SK-N-SH treated with all-trans-retinoic acid at 6 μM for 48 hours (cell line): ENCODE results near the gene CELF4.
A peak's percentile ranks its signal among the peaks of the same experiment; 100 is the strongest.

Experiments
- ATAC-seq: fragments of 200-7000 bp; cut with Tn5 transposase; 3 replicates; pipeline ENCODE4 v1.9.1; 2020; ENCODE audit warnings: mild to moderate bottlenecking, moderate library complexity
- ARNTL ChIP-seq: fragments of 450-650 bp; formaldehyde crosslinking; IDR thresholded peaks from 2 replicates; pipeline ENCODE4 v1.5.0; 2020; ENCODE audit warnings: low read depth, mild to moderate bottlenecking, moderate library complexity, borderline replicate concordance
- BACH2 ChIP-seq: fragments of 250-450 bp; sonication (Bioruptor Pico); IDR thresholded peaks from 2 replicates; pipeline ENCODE4 v1.9.0; 2021; ENCODE audit warnings: mild to moderate bottlenecking, borderline replicate concordance
- CREB5 ChIP-seq: fragments of 250-450 bp; sonication (Bioruptor Pico); IDR thresholded peaks from 2 replicates; pipeline ENCODE4 v1.5.1; 2020; ENCODE audit warnings: low read depth, mild to moderate bottlenecking, moderate library complexity
- CSDC2 ChIP-seq: fragments of 250-450 bp; sonication (Bioruptor Pico); IDR thresholded peaks from 2 replicates; pipeline ENCODE4 v1.5.0; 2020; ENCODE audit warnings: mild to moderate bottlenecking, moderate library complexity
- CSRNP3 ChIP-seq: fragments of 250-450 bp; sonication (Bioruptor Pico); IDR thresholded peaks from 2 replicates; pipeline ENCODE4 v1.5.1; 2021; ENCODE audit warnings: mild to moderate bottlenecking, moderate library complexity
- ESRRG ChIP-seq: fragments of 250-450 bp; sonication (Bioruptor Pico); IDR thresholded peaks from 2 replicates; pipeline ENCODE4 v1.6.1; 2021; ENCODE audit warnings: mild to moderate bottlenecking
- ISL1 ChIP-seq: fragments of 250-450 bp; sonication (Bioruptor Pico); IDR thresholded peaks from 2 replicates; pipeline ENCODE4 v2.1.2; 2022; ENCODE audit warnings: mild to moderate bottlenecking, moderate library complexity
- OSR1 ChIP-seq: fragments of 250-450 bp; sonication (Bioruptor Pico); IDR thresholded peaks from 2 replicates; pipeline ENCODE4 v1.8.0; 2022; ENCODE audit warnings: moderate library complexity, mild to moderate bottlenecking, inconsistent platforms
- PATZ1 ChIP-seq: fragments of 250-450 bp; sonication (Bioruptor Pico); IDR thresholded peaks from 2 replicates; pipeline ENCODE4 v1.8.0; 2020; ENCODE audit warnings: mild to moderate bottlenecking, moderate library complexity, borderline replicate concordance
- PPARA ChIP-seq: fragments of 250-450 bp; sonication (Bioruptor Pico); IDR thresholded peaks from 2 replicates; pipeline ENCODE4 v1.5.0; 2020; ENCODE audit warnings: mild to moderate bottlenecking, borderline replicate concordance
- RARB ChIP-seq: fragments of 250-450 bp; sonication (Bioruptor Pico); IDR thresholded peaks from 2 replicates; pipeline ENCODE4 v1.8.0; 2021; ENCODE audit warnings: mild to moderate bottlenecking, moderate library complexity
- SNAI2 ChIP-seq: fragments of 250-450 bp; sonication (Bioruptor Pico); IDR thresholded peaks from 2 replicates; pipeline ENCODE4 v1.5.0; 2020; ENCODE audit warnings: mild to moderate bottlenecking, moderate library complexity
- TOX ChIP-seq: fragments of 250-450 bp; sonication (Bioruptor Pico); IDR thresholded peaks from 2 replicates; pipeline ENCODE4 v1.8.0; 2021; ENCODE audit warnings: mild to moderate bottlenecking, moderate library complexity, borderline replicate concordance
- ZC3H10 ChIP-seq: fragments of 250-450 bp; sonication (Bioruptor Pico); IDR thresholded peaks from 2 replicates; pipeline ENCODE4 v1.5.1; 2021; ENCODE audit warnings: mild to moderate bottlenecking, moderate library complexity
- ZFP3 ChIP-seq: fragments of 250-450 bp; sonication (Bioruptor Pico); IDR thresholded peaks from 2 replicates; pipeline ENCODE4 v1.5.0; 2020; ENCODE audit warnings: mild to moderate bottlenecking, moderate library complexity
- ZFP30 ChIP-seq: fragments of 450-650 bp; formaldehyde crosslinking; IDR thresholded peaks from 2 replicates; pipeline ENCODE4 v1.5.0; 2022; ENCODE audit warnings: mild to moderate bottlenecking, moderate library complexity
- ZNF565 ChIP-seq: fragments of 450-650 bp; formaldehyde crosslinking; conservative IDR thresholded peaks from 2 replicates; pipeline ENCODE4 v1.5.0; 2020; ENCODE audit warnings: low read depth, mild to moderate bottlenecking, moderate library complexity
- ZNF70 ChIP-seq: fragments of 450-650 bp; formaldehyde crosslinking; IDR thresholded peaks from 2 replicates; pipeline ENCODE4 v1.5.0; 2020; ENCODE audit warnings: mild to moderate bottlenecking, moderate library complexity
- ZNF8 ChIP-seq: fragments of 450-650 bp; formaldehyde crosslinking; IDR thresholded peaks from 2 replicates; pipeline ENCODE4 v1.5.0; 2020; ENCODE audit warnings: mild to moderate bottlenecking, moderate library complexity
- TF ChIP-seq, protein P1 (sequence below): fragments of 250-450 bp; sonication (Bioruptor Pico); IDR thresholded peaks from 2 replicates; pipeline ENCODE4 v1.5.0; 2020; ENCODE audit warnings: mild to moderate bottlenecking, moderate library complexity
- TF ChIP-seq, protein P2 (sequence below): fragments of 250-450 bp; sonication (Bioruptor Pico); IDR thresholded peaks from 2 replicates; pipeline ENCODE4 v1.8.0; 2021; ENCODE audit warnings: low read depth, mild to moderate bottlenecking, moderate library complexity, borderline replicate concordance

The CELF4 gene

DNA sequence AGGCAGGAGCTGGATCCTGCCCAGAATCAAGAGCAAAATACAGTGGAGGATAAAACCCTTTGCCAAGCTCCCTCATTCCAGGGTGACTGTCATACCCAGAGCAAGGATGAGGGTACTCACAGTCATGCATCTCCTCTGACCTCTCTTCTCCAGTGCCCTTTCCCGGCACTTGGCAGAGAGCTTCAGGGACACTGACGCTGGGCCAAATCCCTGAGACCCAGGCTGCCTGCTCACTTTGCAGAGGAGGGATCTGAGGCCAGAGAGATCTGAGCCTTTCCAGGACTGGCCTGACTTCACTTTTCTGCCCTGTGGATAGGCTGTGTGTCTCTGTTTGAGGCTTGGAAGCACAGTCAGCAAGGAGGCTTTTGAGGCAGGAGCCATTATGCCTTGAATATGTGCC, 330.0 kb downstream of the CELF4 start:
- ATAC-seq: no peak

DNA sequence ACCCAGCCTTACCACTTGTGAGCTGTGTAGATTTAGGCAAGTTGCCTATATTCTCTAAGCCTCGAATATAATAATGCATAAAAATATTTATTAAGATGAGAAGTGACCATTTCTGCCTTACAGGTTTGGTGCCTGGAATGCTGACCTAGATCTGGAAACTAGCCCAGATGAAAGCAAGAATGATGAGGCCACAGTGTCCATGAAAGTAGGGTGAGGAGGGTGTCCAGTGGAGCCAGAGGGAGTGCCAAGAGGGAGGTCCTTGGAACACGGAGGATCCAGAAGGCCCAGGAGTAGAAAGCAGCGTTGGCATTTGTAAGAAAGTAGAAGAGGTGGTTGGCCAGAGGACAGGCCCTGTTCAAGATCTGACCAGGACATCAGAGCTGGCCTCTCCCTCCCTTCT, 334.3 kb downstream of the CELF4 start:
- peak; percentile 19; the same call in 1 of the 3 replicates for ATAC-seq
- TF ChIP-seq ZNF565: no peak
- TF ChIP-seq RARB: no peak
- no peak for TF ChIP-seq CSDC2 (CRISPR knock-in tag)
- no peak for TF ChIP-seq SNAI2 (CRISPR knock-in tag)
- TF ChIP-seq ZNF8 (CRISPR knock-in tag): no peak
- no peak for TF ChIP-seq ESRRG
- no peak for TF ChIP-seq PATZ1 (CRISPR knock-in tag)
- TF ChIP-seq ARNTL (CRISPR knock-in tag): no peak
- TF ChIP-seq, protein P1, sequence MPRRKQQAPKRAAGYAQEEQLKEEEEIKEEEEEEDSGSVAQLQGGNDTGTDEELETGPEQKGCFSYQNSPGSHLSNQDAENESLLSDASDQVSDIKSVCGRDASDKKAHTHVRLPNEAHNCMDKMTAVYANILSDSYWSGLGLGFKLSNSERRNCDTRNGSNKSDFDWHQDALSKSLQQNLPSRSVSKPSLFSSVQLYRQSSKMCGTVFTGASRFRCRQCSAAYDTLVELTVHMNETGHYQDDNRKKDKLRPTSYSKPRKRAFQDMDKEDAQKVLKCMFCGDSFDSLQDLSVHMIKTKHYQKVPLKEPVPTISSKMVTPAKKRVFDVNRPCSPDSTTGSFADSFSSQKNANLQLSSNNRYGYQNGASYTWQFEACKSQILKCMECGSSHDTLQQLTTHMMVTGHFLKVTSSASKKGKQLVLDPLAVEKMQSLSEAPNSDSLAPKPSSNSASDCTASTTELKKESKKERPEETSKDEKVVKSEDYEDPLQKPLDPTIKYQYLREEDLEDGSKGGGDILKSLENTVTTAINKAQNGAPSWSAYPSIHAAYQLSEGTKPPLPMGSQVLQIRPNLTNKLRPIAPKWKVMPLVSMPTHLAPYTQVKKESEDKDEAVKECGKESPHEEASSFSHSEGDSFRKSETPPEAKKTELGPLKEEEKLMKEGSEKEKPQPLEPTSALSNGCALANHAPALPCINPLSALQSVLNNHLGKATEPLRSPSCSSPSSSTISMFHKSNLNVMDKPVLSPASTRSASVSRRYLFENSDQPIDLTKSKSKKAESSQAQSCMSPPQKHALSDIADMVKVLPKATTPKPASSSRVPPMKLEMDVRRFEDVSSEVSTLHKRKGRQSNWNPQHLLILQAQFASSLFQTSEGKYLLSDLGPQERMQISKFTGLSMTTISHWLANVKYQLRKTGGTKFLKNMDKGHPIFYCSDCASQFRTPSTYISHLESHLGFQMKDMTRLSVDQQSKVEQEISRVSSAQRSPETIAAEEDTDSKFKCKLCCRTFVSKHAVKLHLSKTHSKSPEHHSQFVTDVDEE (CRISPR knock-in tag): no peak
- TF ChIP-seq TOX (CRISPR knock-in tag): no peak
- no peak for TF ChIP-seq CSRNP3
- TF ChIP-seq ZNF70 (CRISPR knock-in tag): no peak
- no peak for TF ChIP-seq BACH2
- TF ChIP-seq ISL1 (CRISPR knock-in tag): no peak
- no peak for TF ChIP-seq ZFP3 (CRISPR knock-in tag)

More for the DNA sequence above, 330.0 kb downstream of the CELF4 start:
- TF ChIP-seq RARB: no peak

DNA sequence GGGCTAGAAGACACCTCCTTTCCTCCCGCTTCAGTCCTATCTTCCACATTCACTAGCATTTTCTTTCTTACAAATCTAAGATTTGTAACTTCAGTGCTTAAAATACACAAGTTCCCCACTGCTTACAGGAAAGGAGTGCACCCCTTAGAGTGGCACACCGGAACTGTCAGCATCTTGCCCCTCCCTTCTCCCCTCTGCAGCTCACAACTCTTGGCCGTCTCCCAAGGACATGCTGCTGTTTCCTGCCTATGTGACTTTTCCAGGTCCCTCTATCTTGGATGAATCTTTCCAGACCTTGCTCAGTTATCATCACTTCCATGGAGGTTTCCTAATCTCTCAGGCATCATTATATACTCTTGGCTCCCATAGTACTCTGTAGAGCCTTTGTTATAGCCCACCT, 334.8 kb downstream of the CELF4 start:
- peak; percentile 62 for ATAC-seq
- TF ChIP-seq BACH2: no peak
- no peak for TF ChIP-seq ZNF565
- no peak for TF ChIP-seq CREB5 (CRISPR knock-in tag)
- no peak for TF ChIP-seq RARB
- TF ChIP-seq ZFP30 (CRISPR knock-in tag): no peak
- TF ChIP-seq, protein P1 (CRISPR knock-in tag): no peak
- TF ChIP-seq, protein P2, sequence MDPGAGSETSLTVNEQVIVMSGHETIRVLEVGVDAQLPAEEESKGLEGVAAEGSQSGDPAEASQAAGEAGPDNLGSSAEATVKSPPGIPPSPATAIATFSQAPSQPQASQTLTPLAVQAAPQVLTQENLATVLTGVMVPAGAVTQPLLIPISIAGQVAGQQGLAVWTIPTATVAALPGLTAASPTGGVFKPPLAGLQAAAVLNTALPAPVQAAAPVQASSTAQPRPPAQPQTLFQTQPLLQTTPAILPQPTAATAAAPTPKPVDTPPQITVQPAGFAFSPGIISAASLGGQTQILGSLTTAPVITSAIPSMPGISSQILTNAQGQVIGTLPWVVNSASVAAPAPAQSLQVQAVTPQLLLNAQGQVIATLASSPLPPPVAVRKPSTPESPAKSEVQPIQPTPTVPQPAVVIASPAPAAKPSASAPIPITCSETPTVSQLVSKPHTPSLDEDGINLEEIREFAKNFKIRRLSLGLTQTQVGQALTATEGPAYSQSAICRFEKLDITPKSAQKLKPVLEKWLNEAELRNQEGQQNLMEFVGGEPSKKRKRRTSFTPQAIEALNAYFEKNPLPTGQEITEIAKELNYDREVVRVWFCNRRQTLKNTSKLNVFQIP (CRISPR knock-in tag): no peak
- TF ChIP-seq ARNTL (CRISPR knock-in tag): no peak
- no peak for TF ChIP-seq ISL1 (CRISPR knock-in tag)
- no peak for TF ChIP-seq TOX (CRISPR knock-in tag)
- TF ChIP-seq OSR1 (CRISPR knock-in tag): no peak
- no peak for TF ChIP-seq ZC3H10 (CRISPR knock-in tag)
- no peak for TF ChIP-seq ESRRG
- TF ChIP-seq ZNF8 (CRISPR knock-in tag): no peak
- TF ChIP-seq PPARA (CRISPR knock-in tag): no peak
- no peak for TF ChIP-seq ZFP3 (CRISPR knock-in tag)
- no peak for TF ChIP-seq CSRNP3
